Activated CD8-positive, alpha-beta memory T cell treated with anti-CD3 and anti-CD28 coated beads for 1 hour (primary cell): ENCODE results near the gene PLK5.

Experiments used
- DNase-seq, 2 donors: peaks; one replicate each; pipeline ENCODE4 v3.0.0-alpha.2; 2020; ENCODE audit warnings: low read depth in 1 of 2; ENCODE audit errors: extremely low read depth in 1 of 2

PLK5 gene

GRCh38 chr19:1554968-1555367, 31.1 kb downstream of the PLK5 start:
- no peak for DNase-seq

- DNase-seq: no peak
Measured at GRCh38 chr19:1555487-1556389, 31.9 kb downstream of the PLK5 start.

- DNase-seq: no peak
Measured at GRCh38 chr19:1556390-1557070, 32.7 kb downstream of the PLK5 start.

- DNase-seq: no peak
Measured at GRCh38 chr19:1558552-1558951, 34.7 kb downstream of the PLK5 start.

GRCh38 chr19:1560286-1560882, 36.5 kb downstream of the PLK5 start:
- DNase-seq: no peak

GRCh38 chr19:1561236-1561842, 37.5 kb downstream of the PLK5 start:
- DNase-seq: no peak

GRCh38 chr19:1563251-1563650, 39.4 kb downstream of the PLK5 start:
- DNase-seq: no peak

- no peak for DNase-seq
Measured at GRCh38 chr19:1566392-1567115, 42.7 kb downstream of the PLK5 start.

- no peak for DNase-seq
Measured at GRCh38 chr19:1567116-1567847, 43.4 kb downstream of the PLK5 start.

GRCh38 chr19:1567848-1568227, 44.0 kb downstream of the PLK5 start:
- DNase-seq: no peak

- DNase-seq: peak; percentile 36 to 80
Measured at GRCh38 chr19:1568320-1569019, 44.6 kb downstream of the PLK5 start, which contains the start of gene MEX3D. TSS of gene MEX3D (minus strand) at chr19:1568325. CDS start at chr19:1568058, 267 bp downstream.

- DNase-seq: no peak
Measured at GRCh38 chr19:1569997-1570396, 46.1 kb downstream of the PLK5 start.

- no peak for DNase-seq
Measured at GRCh38 chr19:1570836-1571235, 47.0 kb downstream of the PLK5 start.

GRCh38 chr19:1571358-1571757, 47.5 kb downstream of the PLK5 start:
- DNase-seq: no peak

GRCh38 chr19:1572795-1573194, 48.9 kb downstream of the PLK5 start:
- DNase-seq: no peak

- no peak for DNase-seq
Measured at GRCh38 chr19:1574354-1575136, 50.7 kb downstream of the PLK5 start.

- DNase-seq: no peak
Measured at GRCh38 chr19:1575323-1576241, 51.7 kb downstream of the PLK5 start.
